GM12874 (cell line): ENCODE measurements around the gene BMP7.

Source experiments
- TF ChIP-seq, protein P1 (sequence below): IDR thresholded peaks from 2 replicates; pipeline ENCODE4 v1.5.1; 2011; ENCODE audit warnings: low read depth, mild to moderate bottlenecking, control low read depth, low read length, moderate library complexity; ENCODE audit not compliant: insufficient read depth

BMP7 gene

GRCh38 chr20:57150559-57150958 is 115.9 kb downstream of the BMP7 start:
- TF ChIP-seq, protein P1, sequence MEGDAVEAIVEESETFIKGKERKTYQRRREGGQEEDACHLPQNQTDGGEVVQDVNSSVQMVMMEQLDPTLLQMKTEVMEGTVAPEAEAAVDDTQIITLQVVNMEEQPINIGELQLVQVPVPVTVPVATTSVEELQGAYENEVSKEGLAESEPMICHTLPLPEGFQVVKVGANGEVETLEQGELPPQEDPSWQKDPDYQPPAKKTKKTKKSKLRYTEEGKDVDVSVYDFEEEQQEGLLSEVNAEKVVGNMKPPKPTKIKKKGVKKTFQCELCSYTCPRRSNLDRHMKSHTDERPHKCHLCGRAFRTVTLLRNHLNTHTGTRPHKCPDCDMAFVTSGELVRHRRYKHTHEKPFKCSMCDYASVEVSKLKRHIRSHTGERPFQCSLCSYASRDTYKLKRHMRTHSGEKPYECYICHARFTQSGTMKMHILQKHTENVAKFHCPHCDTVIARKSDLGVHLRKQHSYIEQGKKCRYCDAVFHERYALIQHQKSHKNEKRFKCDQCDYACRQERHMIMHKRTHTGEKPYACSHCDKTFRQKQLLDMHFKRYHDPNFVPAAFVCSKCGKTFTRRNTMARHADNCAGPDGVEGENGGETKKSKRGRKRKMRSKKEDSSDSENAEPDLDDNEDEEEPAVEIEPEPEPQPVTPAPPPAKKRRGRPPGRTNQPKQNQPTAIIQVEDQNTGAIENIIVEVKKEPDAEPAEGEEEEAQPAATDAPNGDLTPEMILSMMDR = no peak

GRCh38 chr20:57148263-57148662 is 118.2 kb downstream of the BMP7 start:
- TF ChIP-seq, protein P1 = no peak

GRCh38 chr20:57147185-57147584 is 119.3 kb downstream of the BMP7 start:
- TF ChIP-seq, protein P1 = no peak

GRCh38 chr20:57146155-57146554 is 120.3 kb downstream of the BMP7 start:
- TF ChIP-seq, protein P1 = no peak

DNA sequence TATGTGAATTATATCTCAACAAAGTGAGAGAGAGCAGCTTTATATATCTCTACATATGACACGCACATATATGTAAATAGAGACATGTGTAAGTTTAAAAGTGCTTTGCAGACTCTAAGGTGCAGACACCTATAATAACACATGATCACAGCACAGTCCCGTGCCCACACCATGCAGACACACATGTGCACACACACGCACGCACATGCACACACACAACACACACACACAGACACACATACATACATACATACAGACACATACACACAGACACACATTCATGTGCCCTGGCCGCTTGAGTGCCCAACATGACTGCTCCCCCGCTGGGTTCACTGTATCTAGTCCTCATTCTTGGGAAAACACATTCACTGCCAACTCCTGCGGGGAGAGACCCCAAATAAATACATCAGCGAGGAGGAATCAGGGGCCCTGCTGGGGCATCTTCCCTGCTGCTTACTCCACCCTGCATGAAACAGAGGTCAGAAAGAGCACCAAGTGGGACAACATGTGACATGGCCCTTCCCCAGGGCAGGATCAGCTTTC is 121.3 kb downstream of the BMP7 start:
- TF ChIP-seq, protein P1 = no peak

DNA sequence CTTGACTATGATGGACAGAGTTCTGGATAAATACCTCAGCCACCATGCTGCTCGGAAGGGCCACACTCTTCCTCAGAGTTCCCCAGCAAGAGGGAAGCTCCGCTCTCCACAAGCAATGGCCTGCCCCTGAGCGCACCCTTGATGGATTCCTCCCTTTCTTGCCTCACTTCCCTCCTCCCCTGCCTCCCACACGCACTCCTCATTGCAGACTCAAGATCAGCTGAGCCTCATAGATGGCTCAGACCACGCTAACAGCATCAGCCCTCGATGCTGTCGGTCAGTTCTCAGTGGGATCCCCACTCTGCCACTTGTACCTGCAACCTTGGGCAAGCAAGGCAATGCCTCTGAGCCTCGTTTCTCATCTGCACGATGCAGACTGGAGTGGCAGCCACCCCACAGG is 123.3 kb downstream of the BMP7 start:
- TF ChIP-seq, protein P1 = no peak

- TF ChIP-seq, protein P1 = no peak
These were observed 123.8 kb downstream of the BMP7 start for GRCh38 chr20:57142667-57143066.
